SW480 (cell line): Measurements from ENCODE around the gene SCUBE1.

Experiments used
- DNase-seq: peaks from one replicate; pipeline ENCODE4 v3.0.0-alpha.2; 2016; ENCODE audit warnings: low spot score

The SCUBE1 gene

DNA sequence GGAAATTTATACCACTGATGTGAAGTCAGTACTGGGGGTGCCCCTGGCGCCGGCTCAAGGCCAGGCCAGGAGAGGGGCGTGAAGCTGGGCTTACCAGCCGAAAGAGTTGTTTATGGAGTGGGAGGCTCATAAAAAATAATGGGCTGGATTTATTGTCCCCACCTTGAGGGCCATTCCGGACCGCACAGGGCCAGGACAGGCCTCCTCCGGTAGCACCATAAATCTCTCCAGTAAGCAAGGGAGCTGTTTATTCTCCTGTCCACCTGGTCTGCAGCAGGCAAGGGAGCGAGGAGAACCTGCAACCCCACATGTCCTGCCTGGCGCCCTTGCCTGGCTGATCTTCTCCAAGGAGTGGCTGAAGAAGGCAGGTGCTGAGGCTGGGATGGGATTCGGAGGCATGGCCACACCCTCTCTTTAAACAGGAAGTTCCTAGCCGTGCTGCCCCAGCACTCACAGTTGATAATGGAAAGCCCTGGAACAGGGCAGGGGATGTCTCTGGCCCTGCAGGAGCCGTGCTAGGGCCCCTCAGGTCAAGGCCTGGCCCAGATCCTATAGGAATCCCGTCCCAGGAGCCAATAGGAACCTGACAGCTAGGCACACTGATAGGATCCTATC, 65.1 kb downstream of the SCUBE1 start:
- peak; percentile 29 for DNase-seq

DNA sequence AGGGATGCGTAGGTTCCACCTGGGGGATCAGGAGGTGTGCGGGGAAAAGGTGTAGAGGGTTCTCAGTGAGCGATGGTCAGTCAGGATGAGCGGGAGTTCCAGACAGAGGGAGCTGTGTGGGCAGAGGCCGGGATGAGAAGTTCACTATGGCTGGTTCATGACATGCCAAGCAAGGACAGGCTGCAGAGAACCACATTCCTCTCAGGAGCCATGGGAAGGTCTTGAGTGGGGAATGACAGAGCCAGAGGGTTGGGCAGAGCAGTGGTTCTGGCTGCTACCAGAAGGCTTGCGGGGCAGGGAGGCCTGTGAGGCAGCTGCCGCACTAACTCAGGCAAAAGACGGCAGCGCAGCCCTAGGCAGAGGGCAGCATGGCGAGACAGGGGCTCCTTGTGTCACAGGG, 66.1 kb downstream of the SCUBE1 start:
- DNase-seq: no peak

DNA sequence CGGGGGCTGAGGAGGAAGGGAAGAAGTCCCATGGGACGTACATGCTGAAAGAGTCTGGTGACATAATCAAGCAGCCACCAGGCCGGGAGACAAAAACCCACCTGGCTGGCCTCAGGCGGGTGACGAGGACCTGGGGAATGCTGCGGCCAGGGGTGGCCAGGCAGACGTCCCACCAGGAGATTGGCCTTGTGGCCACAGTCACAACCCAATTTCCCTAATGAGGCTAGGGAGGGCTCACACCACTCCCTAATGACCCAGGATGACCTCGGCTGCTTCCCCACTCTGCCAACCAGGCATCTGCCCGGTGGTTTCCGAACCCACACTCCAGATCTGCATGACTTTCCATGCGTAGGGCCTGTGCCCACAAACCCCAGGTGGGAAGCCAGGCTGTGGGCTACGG, 66.9 kb downstream of the SCUBE1 start:
- DNase-seq: no peak

DNA sequence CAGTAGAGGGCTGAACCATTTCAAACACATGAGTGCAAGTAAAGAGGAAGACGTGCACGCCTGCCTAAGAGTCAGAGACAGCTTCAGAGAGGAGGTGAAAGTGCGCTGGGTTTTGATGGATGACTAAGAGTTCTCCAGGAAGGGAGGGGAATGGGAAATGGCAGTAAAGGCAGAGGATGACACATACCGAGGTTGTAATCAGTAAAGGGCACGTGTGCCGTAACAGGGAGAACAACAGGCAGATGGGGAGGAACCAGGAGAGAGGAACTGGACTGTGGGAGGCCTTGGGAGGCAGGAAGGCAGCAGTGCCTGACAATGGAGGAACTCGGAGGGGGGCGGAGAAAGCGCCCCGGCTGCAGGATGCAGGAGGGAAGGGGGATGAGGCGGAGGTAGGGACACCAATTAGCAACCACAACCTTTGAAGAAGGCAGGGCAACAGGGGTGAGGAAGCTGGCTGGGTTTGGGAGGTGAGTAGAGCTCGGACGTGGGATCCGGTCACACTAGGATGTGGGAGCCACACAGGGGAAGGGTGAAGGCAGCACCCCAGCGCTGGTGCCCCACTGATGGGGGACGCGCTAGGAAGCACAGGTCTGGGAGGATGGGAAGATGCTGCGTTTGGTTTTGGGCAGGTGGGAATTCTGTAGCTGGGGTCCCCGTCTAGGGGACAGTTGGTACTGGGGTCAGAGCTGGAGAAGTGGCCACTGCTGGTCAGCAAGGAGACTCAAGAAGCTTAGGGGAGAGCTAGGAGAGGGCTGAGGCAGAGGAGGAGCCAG, 67.4 kb downstream of the SCUBE1 start:
- DNase-seq: no peak

DNA sequence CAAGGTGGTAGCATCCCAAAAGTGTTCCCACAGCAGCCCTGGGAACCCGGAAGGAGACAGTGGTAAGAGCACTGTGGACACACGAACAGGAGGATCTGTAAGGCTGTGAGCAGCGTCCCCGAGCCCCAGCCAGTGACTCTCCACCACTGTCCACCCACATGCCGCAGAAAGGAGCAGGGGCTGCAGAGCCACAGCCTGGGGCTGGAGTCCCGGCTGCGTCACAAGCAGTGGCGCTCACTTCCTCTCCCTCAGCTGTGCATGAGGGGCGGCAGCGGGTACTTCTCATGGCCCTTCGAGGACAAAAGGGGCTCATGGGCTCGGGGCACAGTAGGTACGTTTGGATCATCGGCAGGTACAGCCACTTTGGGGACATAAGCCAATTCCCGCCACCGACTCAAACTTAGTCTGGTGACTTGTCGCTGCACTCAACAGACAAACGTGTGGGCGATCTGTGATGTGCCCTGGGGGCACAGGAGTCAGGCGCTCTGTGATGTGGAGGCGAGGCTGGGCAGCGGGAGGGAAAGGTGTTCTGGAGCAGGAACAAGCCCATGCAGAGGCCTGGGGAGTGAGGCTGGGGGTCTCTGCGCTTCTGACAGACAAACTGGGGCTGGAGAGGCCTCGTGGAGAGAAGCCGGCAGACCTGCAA, 68.5 kb downstream of the SCUBE1 start:
- DNase-seq: no peak

DNA sequence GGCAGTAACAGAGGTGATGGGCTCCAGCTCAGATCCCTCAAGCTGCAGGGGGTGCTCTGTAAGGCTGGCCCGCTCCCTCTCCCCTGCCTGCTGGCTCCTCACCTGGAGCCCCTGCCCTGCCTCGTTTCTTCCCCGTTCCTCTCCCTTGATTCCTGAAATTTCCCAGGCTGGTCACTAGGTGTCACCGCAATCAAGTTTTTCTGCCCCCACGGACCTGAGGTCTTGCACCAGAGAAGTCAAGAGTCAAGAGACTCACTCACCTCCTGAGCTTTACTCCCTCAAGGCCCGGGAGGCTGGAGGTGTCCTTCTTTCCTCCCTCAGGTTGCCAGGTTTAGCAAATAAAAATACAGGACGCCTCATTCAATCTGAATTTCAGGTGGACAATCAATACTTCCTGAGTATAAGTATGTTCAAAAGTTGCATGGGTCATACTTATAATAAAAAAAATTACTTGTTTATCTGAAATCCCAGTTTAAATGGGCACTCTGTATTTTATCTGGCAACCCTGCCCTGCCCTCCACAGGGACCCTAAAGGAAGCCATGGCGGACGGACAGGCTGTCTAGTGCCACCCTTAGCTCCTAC, 69.2 kb downstream of the SCUBE1 start:
- peak; percentile 59 for DNase-seq

DNA sequence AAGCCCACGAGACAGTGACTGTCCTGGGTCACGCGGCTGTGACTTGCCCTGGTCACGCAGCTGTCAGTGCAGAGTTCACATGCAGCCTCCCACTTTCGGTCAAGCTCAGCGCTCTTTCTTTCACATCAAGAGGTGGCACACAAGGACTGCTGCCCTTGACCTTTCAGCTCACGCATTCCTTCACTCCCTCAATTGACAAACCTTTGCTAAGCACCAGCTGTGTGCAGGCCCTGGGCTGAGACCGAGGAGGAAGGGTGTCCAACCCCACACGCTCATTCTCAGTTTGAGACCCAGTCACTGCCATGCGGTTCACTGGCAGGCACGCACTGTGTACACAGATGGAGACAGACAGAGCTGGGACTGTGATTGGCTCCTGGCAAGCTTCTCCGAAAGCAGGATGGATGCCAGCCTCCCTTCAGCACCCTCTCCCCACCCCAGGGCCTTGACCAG, 70.3 kb downstream of the SCUBE1 start:
- DNase-seq: no peak

DNA sequence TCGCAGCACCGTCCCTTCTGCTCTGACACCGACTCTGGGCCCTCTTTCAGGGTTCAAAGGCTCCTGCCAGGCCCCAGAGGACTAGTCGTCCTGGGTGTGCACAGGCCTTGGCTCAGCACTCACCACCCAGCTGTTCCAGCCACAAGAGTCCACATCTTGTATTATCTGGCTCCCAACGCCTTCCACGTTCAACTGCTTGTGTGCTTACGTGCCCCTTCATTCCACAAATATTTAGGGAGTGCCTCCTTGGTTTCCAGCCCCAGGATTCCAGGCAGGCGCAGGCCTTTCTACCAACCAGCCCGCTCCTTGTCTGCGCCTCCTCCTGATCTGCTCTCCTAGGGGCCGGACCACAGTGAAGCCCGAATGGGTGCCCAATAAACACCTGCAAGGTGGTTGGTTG, 70.9 kb downstream of the SCUBE1 start:
- no peak for DNase-seq

DNA sequence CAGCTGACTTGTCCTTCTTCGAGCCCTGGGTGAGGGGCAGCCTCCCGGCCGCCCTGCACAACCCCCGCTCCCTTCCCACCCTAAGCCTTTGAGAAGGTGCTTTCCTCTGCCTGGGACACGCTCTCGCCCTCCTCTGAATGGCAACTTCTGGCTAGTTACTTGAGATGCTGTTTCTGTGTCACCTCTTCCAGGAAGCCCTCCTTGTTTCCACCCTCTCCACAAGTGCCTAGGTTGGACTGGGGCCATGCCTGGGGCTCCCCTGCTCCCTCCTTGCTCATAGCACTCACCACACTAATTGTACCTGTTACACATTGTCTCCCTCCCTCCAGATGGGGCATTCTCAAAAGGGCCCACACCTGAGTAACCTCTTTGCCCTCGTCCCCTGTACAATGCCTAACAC, 72.2 kb downstream of the SCUBE1 start:
- DNase-seq: no peak

DNA sequence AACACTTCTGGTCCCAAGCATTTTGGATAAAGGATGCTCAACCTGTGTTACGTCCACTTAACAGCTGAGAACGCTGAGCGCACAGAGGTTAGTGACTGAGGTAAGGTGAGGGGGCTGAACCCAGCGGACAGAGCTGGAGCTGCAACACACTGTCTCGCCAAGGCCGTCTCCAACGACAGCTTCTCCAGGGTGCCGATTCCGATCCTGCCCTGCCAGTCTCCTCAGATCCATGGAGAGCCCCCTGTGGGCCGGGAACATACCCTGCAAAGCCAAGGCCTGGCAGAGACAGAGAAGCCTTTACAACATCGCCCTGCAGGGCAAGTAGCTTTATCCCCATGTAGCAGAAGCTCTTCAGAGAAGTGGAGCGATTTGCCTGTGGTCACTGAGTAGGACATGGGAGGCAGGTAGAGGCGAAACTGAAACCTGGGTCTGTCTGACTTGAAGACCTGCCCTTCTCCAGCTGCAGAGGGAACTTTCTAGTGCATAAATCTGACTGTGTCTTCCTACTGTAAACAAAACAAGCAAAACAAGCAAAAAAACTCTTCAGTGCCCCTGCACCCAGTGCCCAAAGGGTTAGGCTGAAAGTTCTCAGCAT, 72.8 kb downstream of the SCUBE1 start:
- DNase-seq: no peak

DNA sequence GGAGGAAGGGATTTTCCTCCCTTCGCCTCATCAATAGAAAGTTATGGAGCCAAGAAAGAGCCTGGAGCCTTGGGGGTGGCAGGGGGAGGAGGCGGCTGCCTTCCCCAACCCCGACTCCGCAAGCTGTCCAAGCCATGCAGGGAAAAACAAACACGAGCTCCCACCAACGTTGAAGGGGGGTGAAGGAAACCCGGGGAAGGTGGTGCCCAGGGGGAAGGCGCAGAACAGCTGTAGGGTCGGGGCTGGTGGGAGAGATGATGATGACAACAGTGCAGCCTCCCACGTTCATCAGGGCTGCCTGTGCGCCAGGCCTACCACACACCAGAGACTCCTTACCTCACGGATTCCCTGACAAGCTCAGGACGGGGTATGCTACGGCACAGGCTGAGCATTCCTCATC, 73.5 kb downstream of the SCUBE1 start:
- no peak for DNase-seq

DNA sequence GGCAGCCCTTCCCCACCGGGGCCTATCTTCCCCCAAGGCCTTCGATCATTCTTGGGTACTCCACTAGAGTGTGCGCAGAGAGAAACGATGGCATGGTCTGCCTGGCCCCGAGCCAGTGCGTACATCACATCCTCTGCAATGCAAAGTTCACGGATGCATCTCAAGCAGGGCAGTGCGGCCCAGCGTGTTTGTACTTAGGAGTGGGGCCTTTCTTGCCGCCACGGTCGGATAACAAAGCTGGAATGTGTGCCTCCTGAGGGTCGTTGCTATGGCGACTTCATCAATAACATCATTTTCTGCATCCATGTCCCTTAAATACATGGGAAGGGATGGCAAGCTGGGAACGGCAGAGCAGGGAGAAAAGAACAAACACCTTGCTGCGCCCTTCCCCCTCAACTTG, 73.9 kb downstream of the SCUBE1 start:
- no peak for DNase-seq

DNA sequence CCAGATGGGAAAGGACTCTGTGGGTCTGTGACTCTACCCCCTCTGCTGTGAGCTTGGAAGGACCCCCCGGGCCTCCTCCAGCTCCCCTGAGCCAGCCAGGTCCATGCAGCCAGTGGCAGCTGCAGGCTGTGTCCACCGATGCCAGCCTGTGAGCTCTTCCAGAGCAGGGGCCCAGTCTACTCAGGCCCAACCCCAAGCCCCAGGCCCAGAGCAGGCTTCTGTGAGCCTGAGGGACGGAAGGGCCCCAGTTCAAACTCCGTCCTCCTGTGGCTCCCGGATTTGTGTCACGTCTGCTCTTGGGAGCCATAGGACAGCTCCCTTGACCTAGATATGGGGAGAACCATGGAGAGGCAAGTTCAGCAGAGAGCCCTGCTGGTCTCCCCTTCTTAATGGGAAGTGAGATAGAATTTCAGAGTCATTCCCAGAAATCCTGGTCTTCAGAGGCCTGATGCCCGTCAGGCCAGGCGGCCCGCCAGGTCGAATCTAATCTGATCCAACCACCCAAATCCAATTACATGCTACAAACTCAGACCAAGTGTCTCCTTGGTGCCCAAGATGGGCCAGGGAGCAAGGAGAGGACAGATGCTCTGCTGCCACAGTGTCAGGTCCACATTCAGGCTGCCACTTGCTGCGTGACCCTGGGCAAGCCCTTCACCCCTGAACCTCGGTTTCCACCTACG, 75.1 kb downstream of the SCUBE1 start:
- no peak for DNase-seq

DNA sequence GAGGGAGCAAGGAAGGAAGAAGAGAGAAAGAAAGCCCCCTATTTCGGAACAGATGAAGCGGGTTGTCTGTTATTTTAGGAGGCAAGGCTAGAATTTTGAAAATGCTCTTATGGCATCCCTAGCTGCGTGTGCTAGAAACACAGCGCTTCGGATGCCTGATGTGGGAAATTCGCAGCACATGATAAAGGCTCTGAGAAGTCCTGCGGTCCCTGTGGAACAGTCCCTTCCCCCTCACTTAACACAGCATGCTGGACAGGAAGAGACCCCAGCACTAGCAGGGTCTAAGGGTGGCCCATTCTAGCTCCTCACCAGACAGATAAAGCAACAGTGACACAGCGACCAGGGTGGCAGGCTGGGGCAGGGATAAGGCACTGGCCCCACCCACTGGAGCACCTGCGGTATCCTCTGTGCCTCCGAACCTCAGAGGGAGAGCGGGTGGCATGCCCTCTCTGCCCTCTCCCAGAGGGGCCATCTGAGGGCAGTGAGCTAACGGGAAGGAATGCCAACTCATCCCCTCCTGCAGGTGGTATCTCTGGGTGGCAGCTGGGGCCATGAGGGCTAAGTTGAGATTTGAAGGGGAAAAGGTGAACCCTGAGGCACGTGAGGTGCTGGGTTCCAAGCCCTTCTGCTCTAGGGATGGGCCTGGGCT, 75.7 kb downstream of the SCUBE1 start:
- no peak for DNase-seq

DNA sequence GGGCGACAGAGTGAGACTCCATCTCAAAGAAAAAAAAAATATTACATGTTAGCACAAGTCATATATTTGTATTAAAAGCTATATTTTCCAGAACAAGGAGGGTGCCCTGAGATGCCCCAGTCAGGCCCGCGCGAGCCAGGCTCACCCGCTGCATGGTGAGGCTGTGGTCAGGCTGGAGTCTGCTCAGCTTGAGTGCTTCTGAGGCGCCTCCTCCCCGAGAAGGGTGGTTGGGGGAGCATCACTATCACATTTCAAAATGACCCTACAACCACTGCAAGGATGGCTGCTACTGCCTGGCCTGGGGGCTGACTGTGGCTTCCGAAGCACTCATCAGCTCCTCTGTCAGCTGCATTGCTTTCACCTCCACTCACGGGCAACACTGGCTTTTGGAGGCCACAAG, 77.1 kb downstream of the SCUBE1 start:
- no peak for DNase-seq

DNA sequence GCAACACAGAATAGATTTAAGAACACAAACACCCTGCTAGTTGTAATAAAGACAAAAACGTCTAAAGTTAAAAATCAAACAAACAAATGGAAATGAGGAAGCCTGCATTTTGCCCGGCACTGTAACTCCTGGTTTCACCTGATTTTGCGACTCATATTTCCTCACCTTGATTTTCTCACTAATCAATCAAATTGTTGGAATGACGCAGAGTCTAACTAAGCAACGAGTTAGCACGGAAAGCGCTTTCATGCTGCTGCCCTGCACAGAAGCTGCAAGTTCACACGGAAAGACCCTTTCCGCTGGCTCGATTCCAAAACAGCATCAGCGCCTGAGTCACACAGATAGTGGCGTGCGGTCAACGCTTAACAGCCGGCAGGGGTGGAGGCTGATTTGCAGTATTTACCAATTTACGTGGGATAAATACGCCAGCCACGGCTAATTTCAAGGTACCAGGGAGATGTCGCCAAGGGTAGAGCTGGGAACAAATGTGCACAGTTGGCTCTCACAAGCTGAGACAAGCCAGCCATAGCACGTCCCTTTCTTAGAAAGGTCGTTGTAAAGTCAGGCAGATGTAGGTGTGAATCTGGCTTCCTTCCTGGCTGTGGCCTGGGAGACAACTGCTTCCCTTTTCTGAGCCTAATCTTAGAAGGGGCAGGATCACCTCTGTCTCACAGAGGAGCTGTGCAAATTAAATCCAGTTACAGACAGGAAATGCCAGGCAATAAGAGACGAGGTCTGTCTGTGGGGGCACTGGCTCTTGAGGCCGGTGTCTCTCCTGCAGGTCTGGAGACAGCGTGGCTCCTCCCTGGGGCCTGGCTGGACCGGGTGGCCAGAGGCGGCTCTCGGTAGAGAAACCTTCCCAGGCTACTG, 79.3 kb downstream of the SCUBE1 start:
- DNase-seq: peak; percentile 83

DNA sequence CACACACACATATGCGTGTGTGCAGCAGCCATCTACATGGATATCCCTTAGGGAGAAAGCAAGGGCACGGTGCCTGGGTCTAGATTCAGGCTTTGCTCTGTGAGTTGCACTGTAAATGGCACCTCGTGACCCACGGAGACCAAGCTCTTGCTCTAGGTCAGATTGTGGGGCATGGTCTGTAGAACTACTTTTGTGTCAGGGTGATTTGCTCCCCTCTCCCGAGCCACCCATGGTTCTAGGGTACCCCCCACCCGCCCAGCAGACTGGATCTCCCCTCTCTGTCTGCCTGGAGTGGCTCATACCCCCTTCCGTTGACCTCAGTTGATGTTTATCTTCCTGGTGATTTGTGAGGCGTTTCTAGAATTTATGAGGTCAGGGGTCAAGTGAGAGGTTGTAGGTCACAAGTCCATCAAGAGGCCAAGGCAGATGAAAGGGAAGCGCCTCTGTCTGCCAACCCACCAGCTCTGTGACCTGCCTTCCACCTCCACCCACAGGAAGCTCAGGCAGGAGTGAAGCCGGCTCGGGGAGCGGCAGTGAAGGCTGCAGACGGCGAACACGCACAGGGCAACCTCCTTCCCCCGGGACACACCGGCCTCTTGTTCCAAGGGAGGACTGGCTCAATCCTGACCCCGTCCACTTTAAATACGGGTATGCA, 80.1 kb downstream of the SCUBE1 start:
- peak; percentile 63 for DNase-seq

DNA sequence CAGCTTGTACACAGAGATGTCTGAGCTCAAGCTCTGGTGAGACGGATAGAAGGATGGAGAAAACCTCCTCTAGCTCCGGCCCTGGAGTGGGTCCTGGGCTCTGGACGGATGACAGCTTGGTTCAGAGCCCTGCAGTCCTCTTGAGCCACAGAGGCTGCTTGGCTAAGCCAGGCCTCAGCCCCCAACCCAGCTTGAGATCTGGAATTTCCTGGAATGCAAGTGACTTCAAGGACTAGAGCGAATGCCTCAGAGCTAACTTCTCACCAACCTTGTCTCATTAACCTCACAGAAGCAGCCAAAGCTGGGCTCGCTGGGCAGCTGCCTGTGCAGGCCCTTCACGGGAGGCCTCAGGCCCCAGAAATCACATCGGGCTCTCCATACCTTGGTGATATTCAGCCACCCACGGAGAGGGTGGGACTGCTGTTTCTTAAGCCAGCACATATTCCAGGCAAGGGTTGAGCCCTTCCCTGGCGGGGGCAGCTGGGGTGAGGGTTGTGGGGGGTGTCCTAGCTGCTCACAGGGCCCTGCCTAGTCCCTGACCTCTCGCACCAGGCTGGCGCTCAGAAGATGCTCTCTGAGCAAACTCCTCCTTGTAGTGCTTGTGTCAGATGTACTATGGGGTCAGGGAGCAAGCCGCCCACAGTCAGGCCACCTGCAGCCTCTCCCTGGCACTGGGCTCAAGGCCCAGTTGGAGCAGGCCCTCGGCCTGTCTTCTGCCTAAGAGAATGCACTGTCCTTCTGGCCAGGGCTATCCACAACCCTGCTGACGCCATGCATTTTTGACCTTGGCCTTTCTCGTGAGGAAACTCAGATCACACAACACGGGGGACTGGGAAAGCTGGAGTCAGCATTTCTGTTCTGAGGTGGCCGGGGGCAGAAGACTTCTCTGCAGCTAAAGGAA, 82.6 kb downstream of the SCUBE1 start:
- DNase-seq: no peak

DNA sequence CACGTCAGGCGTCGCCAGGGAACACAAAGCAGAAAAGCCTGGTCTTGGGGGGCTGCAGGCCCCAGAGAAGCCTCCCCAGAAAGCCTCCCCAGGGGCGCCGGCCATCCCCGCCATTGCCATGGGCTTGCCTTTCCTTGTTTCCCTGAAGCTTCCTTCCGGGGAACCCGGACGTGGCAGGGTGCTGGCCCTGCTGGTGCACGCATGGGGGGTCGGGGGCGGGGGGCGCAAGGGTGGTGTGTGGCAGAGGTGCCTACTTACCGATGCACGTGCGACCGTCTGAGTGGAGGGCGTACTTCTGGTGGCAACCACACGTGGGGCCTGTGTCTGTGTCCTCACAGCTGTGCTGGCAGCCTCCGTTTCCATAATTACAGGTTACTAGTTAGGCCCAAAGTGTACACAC, 85.2 kb downstream of the SCUBE1 start:
- no peak for DNase-seq
